ENCODE measurements around the gene DGKG.

The DGKG gene

DNA sequence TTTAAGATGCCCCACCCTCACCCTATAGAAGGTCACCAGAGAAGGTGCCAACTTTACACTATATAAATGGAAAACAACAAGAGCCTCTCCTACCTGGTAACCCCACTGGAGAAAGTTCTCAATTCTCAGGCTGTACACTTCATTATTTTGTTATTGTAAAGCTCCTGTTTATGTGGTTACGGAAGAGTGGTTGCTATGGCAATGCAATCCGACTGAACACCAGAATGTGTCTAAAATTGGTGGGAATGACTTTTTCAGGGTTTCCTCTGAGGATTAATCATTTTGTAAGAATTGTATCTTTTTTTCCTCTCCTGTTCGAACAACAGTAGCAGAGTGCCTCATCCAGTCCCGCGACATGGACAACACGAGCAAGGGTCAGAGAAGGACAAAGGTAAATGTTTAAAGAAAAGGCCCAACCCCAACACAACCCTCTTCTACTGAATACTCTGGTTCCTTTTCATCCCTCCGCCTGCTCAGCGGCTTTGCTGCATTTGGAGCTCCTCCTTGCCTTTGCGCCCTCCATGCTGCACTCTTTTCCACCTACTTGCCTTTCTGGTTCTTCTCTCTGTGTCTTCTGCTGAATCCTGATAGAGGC, 45.3 kb downstream of the DGKG start:
- DNase-seq: no peak

- DNase-seq: no peak
Observed at GRCh38 chr3:186315581-186316354, 46.3 kb downstream of the DGKG start.

GRCh38 chr3:186314896-186315295, 47.1 kb downstream of the DGKG start:
- no peak for DNase-seq

DNA sequence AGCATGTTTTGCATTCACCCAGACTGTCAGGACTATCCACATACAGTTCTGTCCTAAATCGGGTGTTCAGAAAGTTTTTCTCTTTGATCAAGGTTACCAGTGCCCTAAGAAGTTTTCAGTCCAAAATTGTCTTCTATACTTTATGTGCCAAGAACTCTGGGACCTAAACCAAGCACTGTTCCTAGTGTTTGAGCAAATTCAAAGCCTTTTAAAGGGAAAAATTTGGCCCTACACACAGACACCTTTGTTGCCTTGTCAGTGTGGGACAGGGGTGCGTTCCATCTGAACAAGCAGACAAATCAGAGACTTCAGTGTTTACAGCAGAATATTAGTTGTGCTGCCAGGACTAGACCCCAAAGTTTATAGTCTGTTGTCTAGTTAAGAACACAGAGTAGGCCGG, 50.6 kb downstream of the DGKG start:
- DNase-seq: no peak

DNA sequence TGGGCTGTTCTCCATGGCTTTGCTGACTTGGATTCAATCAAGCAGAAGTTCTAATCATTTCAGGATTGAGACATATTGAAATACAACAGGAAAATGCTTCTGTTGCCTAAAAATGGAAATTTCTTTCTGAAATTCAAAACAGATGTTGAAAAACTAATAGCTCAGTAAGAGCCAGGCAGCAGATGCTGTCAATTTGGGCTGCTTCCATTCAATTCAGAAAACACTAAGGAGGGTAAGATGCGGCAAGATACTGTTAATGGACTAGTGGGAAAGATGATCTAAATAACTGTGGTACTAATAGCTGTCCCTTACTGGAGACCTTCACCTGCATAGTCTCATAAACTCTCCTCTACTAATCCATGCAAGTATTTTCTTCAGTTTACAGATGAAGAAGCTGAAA, 53.5 kb downstream of the DGKG start:
- no peak for DNase-seq

DNA sequence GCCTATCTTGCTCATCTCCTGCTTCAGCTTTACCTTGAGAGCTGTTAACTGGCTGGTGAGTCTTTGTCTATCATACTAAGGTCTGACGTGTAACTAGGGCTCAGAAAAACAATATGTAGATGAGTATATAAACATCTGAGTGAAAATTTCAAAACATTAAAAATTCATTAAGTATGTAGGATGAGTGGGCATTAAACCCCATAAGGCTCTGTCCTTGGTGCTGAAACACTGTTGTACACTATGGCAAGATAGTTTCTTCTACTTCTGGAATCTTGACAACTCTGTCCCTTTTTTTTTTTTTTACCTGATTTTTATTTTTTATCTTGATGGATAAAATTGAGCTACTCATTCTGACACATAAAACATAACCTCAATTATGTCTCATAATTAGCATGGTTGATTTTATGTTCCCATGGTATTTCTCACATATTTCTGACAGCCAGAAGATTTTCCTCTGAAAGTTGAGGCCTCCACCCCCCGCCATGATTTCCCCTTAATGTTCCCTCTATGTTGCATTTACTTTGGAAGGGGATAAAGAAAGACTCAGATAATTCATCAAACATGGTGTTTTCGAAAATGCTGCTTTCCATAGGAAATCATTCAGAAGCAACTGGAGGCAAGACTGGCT, 54.3 kb downstream of the DGKG start:
- peak; percentile 20 for DNase-seq

- DNase-seq: no peak
Observed at GRCh38 chr3:186305286-186305685, 56.7 kb downstream of the DGKG start.

GRCh38 chr3:186303965-186304364, 58.1 kb downstream of the DGKG start:
- DNase-seq: no peak

- DNase-seq: no peak
Observed at GRCh38 chr3:186299327-186299726, 62.7 kb downstream of the DGKG start.

GRCh38 chr3:186298876-186299275, 63.2 kb downstream of the DGKG start:
- peak; percentile 17 for DNase-seq

- no peak for DNase-seq
Observed at GRCh38 chr3:186290796-186291195, 71.2 kb downstream of the DGKG start.

- DNase-seq: no peak
Observed at GRCh38 chr3:186287711-186288110, 74.3 kb downstream of the DGKG start.

- no peak for DNase-seq
Observed at GRCh38 chr3:186286114-186286513, 75.9 kb downstream of the DGKG start.

DNA sequence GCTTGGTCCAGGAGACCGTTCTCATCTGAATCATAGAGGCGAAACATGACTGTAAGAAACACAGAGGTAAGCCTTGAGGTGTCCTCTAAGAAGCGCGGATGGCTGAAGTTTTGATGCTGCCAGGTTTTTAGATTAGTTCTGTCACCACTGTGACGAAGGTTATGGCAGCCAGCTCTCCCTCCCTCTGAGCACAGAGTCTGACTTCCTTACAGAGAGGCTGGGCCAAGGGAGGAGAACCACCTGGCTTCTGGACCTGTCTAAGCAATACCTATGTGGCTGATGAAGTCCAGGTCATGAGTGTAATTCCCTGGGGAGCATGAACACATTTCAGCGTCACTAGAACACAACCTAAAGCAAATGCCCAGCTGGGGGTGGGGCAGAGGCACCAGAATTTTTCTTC, 77.4 kb downstream of the DGKG start:
- no peak for DNase-seq

- DNase-seq: no peak
Observed at GRCh38 chr3:186284349-186284652, 77.7 kb downstream of the DGKG start.

DNA sequence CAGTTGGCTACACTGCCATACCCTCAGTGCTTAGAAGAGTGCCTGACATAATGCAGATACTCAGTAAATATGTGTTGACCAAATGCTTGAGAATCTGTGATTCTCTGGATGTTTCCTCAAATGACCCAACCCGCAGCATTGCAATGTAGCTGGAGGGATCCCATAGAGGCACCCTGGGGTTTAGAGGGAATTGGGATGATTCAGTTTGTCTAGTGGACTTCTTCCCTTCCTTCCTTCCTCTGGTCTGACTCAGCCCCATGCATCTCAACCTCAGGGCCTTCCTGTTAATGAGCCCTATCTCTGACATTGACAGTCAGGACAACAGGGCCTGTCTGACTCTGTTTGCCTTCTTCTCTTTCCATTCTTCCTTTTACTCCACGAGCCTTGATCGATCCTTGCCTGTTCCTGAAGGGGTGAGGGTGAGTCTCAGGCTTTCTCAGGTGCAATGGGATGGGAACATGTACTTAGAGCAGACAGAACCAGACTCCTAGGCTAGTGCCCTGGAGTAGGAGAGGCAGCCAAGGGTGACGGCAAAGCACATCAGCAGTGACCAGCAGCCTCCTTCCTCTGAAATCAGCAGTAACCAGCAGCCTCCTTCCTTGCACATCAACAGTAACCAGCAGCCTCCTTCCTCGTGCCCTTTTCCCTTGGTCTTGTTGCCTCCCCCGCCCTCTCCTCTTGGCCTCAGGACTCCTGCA, 78.2 kb downstream of the DGKG start:
- DNase-seq: no peak

DNA sequence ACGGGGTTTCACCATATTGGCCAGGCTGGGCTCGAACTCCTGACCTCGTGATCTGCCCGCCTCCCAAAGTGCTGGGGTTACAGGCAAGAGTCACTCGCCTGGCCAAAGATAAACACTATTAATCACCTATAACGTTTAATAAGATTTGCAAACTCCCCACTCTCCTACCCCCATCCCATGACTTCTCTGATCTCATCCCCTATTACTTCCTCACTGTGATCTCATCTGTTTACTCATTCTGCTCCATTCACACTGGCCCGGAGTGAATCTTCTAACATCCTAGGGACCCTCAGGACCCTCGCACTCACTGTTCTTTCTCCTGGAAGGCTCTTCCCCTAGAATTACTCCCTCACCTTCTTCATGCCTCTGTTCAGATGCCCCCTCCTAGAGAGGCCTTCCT, 78.9 kb downstream of the DGKG start:
- DNase-seq: no peak

DNA sequence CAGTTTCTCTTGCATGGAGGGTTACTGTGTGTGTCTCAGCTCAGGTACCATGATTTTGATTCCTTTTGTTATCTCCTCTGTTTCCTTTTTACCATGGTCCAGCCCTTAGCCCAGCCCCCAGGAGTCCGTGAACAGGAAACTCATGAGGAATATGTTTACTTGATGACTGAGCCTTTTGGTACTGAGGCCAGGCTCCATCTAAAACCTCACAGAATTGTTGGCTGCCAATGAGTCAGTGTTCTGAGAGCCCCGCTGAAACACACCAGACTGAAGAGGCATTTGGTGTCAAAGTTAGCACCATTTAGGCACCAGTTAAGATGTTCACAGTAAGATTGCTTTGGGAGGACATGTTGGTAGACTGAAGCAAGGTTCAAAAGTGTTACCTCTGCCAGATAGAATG, 80.9 kb downstream of the DGKG start:
- DNase-seq: no peak

GRCh38 chr3:186280737-186281136, 81.3 kb downstream of the DGKG start:
- DNase-seq: peak; percentile 4

- DNase-seq: no peak
Observed at GRCh38 chr3:186277268-186277909, 84.6 kb downstream of the DGKG start.

DNA sequence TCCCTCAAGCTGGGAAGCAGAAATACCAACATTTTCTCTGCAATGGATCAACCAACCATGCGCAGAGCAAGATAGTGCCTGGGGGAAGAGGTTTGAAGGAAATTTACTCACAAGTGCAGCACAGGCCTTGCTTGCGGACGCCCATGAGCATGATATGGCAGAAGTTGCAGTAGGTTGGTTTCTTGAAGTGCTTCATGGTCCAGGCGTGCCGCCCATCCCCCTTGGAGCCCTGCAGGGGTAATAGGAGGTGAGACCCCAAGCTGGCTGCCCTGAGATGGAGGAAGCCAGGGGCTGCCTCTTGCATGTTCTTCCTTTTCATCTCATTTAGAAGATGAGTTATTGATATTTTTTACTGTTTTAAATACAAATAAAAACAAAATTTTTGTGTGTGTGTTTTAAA, 86.6 kb downstream of the DGKG start:
- no peak for DNase-seq

DNA sequence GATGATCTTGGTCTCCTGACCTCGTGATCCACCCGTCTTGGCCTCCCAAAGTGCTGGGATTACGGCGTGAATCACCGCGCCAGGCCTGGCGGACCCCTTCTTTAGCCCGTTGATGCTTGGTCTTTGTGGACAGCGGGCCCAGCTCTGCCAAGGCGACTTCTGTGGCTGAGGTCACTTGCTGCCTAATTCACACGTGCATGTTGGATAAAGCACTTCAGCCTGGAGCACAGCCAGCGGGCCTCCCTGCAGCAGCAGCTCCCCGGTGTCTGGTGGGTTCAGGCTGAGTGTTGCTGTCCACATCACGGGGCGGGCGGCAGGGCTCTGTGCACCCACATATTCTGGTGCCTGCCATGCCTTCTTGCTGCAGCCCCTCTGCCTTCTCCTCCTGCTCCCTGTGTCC, 88.4 kb downstream of the DGKG start:
- DNase-seq: no peak

GRCh38 chr3:186270701-186271100, 91.3 kb downstream of the DGKG start:
- DNase-seq: no peak

Measured in MV-4-11 (cell line).